Left ventricle myocardium superior (tissue), 1 donor: ENCODE data around the gene UBE2J1. TPM values are rescaled to one million over a fixed set of nuclear protein-coding genes. Genes with fewer than 3 reads are reported as not detected.

ENCODE experiments used
- ATAC-seq: fragments of 200-7000 bp; cut with Tn5 transposase; one replicate; pipeline ENCODE4 v1.9.1; 2020; ENCODE audit warnings: mild to moderate bottlenecking, moderate library complexity
- DNase-seq: peaks from one replicate; pipeline ENCODE4 v3.0.0-alpha.2; 2020
- intact Hi-C: fragments of 100-400 bp; cut with micrococcal nuclease; formaldehyde crosslinking; loops from one replicate; pipeline ENCODE4 v1.11.0; 2022
- total RNA-seq: library from RNA; stranded (reverse); fragmentation: NEBNext Ultra II Directional; extraction: Animal tissue kit (Norgen Biotek cat#: 25700); gene quantifications from one replicate; pipeline ENCODE4 v1.2.1, GENCODE V29; 2021
- donor health status: DM: no; HTN: yes; CAD: no; lungs with severe emphysema.

Gene UBE2J1
- total RNA-seq, 1 donor from 2014 or later, result 13.6 TPM

DNA sequence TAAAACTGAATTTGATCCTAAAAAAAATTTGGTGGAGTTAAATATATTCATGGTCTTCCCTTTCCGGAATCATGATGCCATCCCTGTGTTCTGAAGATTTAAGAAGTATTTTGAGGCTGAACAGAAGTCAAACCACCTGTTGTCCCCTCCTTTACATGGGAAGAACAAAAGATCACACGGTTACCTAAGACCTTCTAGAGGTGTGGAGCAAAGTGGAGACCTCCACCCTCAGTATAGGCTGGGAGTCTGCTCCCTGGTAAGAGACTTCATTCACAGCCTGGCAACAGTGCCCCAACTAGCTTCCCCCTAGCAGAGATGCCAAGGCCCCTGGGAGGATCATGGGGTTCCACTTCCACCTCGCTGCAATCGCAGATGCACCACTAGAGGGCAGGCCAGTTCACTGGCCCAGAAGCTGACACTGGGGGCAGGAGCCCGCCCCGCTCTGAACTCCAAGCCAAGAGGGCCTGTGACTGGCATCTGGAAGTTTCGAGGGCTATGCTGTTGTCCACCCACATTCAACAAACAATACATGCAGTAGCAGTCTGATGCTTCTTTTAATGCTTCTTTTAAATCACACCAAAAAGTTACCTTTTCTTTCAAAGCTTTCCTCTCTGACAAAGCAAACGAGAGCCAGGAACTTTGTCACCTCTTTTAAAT is 19.5 kb upstream of the UBE2J1 start:
- ATAC-seq (peak; percentile 85), DNase-seq (peak; percentile 85)
- intact Hi-C loops, result no loop called here

DNA sequence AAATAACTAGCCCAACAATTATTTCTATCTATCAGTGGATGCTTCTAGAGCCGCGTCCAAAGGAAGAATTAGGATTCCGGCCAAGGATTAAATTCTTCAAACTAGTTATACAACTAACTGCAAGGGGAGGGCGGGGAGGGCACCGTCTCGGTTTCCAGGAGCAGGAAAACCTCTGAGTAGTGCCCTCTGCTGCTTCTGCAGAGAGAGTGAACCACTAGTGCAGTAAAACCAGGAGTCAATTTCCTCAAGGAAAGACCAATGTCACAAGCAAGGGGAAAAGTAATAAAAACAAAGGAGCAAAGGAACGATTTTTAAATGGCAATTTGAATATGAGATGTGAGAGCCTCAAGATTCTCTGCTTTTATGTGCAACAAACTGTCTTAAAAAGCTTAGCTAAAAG is 16.5 kb upstream of the UBE2J1 start:
- intact Hi-C loops, result no loop called here
- ATAC-seq (peak; percentile 81), DNase-seq (peak; percentile 70)

DNA sequence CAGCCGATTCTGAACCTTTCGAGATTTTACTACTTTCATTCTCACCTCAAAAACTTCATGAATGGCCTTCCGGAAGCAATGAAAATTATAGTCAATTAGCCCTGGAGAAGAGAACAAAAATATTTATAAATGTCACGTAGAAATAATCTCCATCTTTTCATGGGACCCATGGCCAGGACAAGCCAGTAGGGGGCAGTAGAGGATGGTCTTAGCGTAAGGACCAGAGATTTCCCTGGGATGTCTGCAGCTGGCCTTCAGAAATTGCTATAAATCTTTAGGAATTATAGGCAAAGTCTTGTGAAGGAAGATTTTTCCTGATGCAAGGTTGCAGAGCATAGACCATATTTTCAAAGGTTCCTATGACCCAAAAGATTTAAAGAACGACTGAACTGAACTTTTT is 15.6 kb upstream of the UBE2J1 start:
- ATAC-seq (peak; percentile 60), DNase-seq (peak; percentile 56)
- intact Hi-C loops, result no loop called here

DNA sequence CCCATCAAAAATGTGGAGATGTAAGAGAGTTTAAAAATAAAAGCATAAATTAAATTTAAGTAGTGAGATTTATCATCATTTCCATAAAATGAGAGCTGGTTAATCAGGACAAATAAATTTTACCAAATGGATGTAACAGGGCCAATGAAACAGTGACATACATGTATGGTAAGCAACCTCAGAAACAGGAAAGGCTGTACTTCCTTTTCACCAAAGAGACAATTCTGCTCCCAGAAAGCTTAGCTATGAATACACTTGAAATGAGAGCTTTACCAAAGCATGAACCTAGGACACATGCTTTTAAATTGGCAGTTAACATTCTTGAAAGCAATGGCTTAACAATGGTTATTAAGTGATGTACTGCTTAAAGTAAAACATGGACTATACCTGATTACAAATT is 12.1 kb upstream of the UBE2J1 start:
- no peak for ATAC-seq
- intact Hi-C loops, result no loop called here
- no peak for DNase-seq

DNA sequence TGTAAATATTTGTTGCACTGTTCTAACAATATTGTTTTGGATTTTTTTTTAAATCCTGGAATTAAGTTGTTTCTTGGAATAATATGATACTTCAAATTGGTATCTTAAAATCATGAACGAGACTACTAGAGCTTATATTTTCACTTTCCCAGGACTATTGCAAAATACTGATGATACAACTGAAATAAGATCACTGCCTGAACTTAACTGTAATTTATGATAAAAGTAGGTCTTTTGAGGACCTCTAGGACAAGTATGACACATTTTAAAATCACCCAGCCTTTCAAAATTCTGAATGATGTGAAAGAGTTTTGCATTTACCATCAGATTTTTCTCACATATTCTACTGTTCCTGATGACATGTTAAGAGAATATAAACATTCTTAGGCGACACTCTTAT is 8.6 kb upstream of the UBE2J1 start:
- ATAC-seq (no peak), DNase-seq (no peak)
- intact Hi-C loops, result no loop called here

DNA sequence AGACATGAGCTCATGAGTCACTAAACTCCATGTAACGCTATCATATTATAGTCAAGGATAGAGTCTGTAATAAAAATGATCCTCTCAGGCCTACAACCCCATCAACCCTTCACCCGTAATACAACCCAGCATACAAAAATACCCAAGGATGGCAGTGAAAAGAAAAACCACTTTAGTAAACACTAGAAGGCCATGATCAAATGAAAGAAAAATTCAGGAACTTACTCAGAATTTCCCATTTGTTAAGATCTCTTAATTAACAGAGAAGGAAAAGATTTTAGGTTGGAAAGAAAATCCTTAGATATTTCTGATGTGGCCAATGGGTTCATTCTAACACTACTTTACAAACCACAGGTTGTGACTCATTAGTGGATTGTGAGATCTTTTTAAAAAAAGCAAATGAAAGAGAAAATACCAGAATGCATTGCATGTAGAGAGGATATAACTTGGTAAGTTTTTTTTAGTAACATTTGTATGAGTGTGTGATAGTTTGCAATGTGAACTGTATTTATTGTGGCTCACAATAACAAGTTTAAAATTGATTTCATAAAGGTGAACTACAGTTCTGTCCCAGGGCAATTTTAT is 8.0 kb upstream of the UBE2J1 start:
- intact Hi-C loops, result no loop called here
- ATAC-seq (no peak), DNase-seq (no peak)

DNA sequence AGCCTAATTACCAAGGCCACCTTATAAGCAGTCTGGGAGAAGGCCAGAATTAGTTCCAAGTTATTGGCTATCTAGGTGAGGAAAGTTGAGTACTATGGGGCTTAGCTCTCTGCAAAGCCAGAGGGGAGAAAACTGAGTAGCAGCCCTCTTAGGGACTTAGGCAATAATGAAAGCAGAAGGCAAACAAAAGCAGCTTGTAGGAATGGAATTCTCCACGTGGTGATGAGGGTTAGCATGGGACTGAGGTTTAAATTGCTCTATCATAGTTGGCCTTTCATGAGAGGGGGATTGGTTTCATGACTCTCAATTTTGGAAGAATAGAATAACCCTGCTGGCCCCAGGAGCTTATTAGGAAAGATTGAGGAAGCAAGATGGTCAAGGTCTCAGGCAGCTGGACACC is 7.0 kb upstream of the UBE2J1 start:
- ATAC-seq, result no peak
- no peak for DNase-seq
- intact Hi-C loops, result no loop called here

DNA sequence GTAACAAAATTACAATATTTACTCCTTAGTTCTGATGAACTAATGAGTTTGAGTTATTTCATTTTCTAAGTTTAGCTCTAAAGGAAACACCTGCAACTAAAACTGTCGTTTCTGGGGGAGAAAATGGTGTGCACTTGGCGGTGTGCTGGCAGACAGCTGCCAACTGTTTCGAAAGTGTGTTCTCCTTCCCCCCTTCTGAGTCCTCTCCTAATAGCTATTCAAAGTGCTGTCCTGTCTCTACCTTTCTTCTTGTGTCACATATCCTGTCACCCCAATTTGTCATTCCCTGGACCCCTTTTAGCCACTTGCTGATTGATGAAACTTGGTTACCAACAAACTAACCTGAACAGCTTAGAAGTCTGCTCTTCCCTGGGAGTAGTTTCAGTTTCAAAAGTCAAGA is 4.9 kb upstream of the UBE2J1 start:
- intact Hi-C loops, result no loop called here
- ATAC-seq, result no peak
- no peak for DNase-seq

DNA sequence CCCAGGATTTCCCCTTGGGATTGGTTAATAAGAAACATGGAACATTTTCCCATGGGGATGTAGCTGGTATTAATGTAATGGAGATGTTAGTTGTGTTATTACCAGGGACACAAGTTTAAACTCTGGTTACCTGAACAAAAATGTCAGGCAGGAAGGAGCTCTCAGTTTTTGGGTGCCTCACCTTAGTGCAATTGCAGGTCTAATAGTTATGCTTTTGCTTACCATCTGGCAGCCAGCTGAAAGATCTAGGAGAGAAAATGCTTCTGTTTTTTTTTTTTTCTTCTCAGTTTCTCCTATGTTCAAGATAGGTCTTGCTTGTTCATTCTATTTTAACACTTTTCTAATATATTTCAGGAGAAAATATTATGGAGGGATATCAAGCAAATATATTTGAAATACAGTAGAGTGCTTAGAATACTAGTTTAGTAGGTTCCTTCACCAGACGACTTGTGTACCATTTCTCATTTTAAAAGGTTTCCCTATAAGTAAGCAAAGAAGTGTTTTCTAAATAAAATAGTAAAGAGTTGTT is 4.2 kb upstream of the UBE2J1 start:
- ATAC-seq (no peak), DNase-seq (no peak)
- intact Hi-C loops, result no loop called here

DNA sequence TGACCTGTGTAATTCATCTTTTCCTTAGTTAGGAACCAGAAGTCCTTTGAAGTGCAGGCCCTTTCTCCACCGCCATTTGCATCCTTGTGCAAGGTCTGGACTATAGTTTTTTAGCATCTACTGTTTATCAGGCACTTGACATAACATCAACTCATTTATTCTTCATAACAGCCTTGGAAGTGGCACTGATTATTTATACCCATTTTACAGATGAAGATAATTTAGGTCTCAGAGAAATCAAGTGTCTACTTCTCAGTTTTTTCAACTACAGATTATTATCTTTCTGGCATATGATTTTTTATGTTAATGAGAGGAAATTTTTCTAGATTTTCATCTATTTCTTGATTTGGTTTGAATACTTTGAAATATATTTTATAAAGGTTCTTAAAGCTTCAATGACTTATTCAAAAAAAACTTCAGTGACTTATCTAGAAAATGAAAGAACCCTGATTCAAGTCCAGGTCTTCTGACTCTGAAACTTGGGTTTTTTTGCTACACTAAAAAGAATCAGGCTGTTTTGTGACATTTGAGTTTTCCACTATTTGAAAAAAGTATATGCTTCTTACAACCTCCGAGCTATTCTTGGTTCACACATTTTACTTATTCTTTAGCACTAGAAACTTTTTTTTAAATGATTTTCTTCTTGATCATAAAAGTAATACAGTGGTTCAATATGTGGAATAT is 3.1 kb upstream of the UBE2J1 start:
- ATAC-seq (no peak), DNase-seq (no peak)
- intact Hi-C loops, result no loop called here

DNA sequence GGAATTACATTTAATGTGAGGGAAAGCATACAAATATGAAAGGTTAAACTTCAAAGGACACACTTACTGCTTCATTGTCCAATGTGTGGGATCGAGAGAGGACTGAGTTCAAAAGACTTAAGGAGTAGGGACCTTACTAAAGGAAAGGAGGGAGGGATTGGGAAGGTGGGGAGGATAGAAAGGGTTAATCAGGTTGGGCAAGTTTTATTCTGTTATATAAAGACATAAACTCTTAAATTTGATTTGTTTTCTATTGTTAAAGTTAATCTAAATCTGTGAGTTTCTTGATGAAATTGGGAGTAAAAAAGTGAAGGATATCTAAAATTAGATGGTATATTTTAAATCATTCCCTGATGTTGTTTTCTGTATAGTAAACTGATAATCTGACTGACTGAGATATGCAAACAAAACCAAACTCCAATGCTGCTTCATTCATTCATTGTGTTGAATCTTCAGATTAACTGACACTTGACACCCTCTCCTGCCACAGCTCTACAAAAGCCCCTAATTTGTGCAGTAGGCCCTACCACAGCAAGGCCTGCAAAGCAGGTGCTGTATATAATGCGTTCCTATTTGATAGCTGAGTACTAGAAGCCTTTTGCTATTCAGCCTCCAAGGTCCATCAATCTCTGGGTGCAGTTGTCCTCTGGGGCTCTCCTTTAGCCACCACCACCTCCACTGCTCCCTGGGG is 1.3 kb upstream of the UBE2J1 start:
- ATAC-seq (no peak), DNase-seq (no peak)
- intact Hi-C loops, result no loop called here

DNA sequence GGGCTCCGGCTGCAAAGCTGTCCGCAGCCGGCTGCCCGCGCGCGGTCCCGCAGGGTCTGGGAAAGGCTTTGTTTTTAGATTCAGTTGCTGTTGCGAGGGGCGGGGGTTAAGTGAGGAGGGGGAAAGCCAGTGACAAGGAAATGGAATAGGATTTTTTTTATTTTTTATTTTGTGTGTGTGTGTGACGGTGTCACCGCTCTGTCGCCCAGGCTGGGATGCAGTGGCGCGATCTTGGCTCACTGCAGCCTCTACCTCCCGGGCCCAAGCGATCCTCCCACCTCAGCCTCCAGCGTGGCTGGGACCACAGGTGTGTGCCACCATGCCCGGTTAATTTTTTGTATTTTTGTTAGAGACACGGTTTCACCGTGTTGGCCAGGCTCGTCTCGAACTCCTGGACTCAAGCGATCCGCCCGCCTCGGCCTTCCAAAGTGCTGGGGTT is 615 bp upstream of the UBE2J1 start:
- DNase-seq, result peak; percentile 40
- ATAC-seq, result no peak
- intact Hi-C loops, result no loop called here

DNA sequence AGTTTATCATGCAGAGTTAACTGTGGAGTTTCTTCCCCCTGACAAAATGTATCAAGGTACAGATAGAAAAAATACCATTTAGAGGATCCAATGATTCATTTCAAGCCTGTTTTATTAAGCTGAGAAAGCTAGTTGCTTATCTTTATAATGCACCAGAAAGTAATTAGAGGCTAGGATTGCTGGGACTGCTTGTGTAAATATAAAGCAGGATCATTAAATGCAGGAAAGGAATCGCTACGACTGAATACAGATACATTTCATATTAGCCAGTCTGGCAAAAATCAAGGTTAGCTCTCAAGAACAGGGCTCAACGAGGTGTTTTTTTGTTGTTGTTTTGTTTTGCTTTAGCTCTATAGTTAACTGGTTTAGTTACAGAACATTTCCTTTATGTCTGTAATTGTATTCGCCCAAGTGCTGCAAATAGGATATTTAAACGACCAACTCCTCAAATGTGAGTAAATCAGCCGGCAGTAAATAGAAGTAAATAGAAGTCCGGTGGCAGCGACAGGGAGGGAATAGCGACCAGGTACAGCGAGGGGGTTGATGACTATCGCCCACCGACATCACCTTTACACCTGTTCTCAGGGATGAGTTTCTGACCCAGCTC is 748 bp downstream of the UBE2J1 start:
- DNase-seq (no peak), ATAC-seq (no peak)
- intact Hi-C loops, result no loop called here

DNA sequence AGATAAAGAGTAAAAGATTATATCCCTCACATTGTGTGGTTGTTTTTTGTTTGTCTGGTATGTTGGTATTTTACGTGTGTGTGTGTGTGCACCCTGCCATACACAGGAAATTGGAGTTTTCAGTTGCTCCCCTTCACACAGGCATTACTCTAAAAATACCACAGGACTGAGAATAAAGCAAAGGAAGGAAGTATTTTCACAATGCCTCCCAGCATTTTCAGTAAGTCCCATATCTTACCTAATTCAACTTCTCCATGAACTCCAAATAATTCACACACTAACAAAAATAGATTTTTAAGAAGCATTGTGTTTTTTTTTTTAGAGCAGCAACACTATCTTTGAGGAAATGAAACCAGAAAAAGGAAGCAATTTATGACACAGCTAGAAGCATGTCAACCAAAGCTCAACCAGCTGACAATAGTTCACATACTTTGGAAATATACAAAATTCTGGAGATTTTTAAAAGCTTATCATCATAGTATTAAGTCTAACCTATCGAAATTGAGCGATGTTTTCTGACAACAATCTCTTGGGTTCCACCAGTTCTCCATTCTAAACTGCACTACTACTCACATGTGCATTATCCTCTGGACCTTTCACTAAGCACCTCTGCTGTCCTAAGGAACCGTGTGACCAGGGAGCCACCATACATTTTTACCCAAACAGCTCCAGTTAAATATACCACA is 2.1 kb downstream of the UBE2J1 start:
- ATAC-seq (no peak), DNase-seq (no peak)
- intact Hi-C loops, result no loop called here

DNA sequence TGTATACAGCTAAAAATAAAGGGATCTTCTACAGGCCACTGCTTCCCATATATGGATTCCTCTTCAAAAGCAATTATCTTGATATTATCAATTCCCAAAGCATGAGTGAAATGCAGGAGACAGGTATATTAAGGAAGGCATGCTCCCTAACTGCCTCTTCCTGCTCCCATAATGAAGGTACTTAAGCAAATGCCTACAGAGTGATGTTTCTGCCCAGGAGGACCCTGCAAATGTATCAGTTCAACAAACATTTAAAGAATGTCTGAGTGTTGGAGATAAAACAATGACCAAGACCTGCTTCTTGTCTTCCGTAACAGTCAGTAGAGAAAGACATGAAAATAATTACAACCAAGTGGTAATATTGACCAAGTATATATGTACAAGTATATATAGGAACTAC is 4.2 kb downstream of the UBE2J1 start:
- ATAC-seq, result no peak
- intact Hi-C loops, result no loop called here
- no peak for DNase-seq

DNA sequence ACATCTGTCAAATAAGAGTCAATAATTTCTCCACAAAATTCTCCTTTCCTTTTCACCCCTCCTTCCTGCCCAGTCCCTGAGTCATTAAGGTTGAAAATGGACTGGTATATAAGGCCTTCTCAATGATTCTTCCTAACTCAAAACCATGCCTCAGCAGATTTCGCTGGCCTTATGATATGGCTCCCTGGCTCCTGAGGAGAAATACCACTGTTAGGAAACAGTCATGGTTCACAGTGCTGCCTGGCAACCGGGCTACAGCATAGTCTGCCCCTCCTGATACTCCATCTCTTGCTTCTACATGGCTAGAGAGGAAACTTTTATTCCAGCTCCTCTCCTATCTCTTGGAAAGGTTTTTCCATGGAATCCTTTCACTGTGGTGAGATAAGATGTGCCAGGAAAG is 4.7 kb downstream of the UBE2J1 start:
- intact Hi-C loops, result no loop called here
- DNase-seq (peak; percentile 43), ATAC-seq (peak; percentile 12)

DNA sequence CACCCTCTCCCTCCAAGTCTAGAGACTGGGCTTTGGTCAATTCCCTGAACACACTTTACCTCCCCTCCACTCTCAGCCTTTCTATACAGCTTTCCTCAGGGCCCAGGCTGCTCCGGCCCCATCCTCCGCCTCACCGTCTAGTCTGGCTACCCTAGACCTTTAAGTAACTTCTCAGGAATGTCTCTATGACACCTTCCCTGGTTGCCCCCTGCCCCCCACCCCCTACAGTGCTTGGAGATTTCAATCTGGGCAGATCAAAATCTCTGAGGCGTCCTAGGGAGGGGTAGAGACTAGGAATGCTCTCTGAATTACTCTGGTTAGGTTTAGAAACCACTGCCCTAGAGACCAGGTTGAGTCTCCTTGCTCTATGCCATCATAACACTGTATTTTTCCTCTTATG is 6.1 kb downstream of the UBE2J1 start:
- ATAC-seq, result no peak
- intact Hi-C loops, result no loop called here
- no peak for DNase-seq

DNA sequence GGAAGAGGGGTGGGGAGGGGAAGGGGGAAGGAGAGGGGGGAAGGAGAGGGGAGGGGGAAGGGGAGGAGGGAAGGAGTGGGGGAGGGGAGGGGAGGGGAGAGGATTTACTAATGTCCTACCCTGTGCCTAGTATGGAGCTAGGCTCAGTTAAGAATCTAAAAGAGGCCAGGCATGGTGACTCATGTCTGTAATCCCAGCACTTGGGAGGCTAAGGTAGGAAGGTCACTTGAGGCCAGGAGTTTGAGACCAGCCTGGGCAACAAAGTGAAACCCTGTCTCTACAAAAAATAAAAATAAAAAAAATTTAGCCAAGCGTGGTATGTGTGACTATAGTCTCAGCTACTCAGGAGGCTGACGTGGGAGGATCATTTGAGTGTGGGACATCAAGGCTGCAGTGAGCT is 13.0 kb downstream of the UBE2J1 start:
- intact Hi-C loops, result no loop called here
- no peak for DNase-seq
- ATAC-seq, result no peak

DNA sequence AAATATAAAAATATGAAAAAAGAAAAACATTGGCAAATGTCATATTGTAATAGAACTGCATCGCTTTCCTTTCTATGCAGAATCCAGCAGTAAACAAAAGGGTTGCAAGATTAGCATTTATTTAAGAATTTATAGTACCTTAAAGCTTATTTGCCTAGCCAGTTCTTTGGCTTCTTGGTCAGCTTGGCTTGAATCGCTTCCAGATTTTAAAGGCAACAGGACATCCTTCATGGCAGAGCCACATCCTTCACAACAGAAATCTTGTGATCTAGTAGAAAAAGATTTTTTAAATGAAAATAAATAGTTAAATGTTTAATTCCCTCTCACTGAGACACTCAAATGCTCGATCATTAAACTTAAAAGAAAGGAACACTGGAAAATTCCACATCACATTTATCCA is 17.4 kb downstream of the UBE2J1 start:
- ATAC-seq (no peak), DNase-seq (no peak)
- intact Hi-C loops, result no loop called here
